HG03039 (cell line): Measurements from ENCODE around the gene MOB2.

Experiments
- ATAC-seq: cut with Tn5 transposase; IDR thresholded peaks from one replicate; pipeline ENCODE4 v1.9.1; 2021; ENCODE audit warnings: mild to moderate bottlenecking, moderate library complexity; ENCODE audit not compliant: unreplicated experiment

Gene MOB2

GRCh38 chr11:1488575-1489180 is 2.1 kb upstream of the MOB2 start:
- ATAC-seq = no peak

GRCh38 chr11:1487851-1488574 is 1.4 kb upstream of the MOB2 start:
- no peak for ATAC-seq

GRCh38 chr11:1487091-1487850 is 692 bp upstream of the MOB2 start:
- no peak for ATAC-seq

GRCh38 chr11:1485504-1485885 is 1.1 kb downstream of the MOB2 start:
- no peak for ATAC-seq

GRCh38 chr11:1484695-1485503 is 1.7 kb downstream of the MOB2 start:
- ATAC-seq = no peak

- no peak for ATAC-seq
Measured at GRCh38 chr11:1484061-1484671, 2.4 kb downstream of the MOB2 start.

GRCh38 chr11:1483445-1483961 is 3.1 kb downstream of the MOB2 start:
- ATAC-seq = no peak

- ATAC-seq = no peak
Measured at GRCh38 chr11:1482581-1483444, 3.8 kb downstream of the MOB2 start.

GRCh38 chr11:1481861-1482441 is 4.6 kb downstream of the MOB2 start:
- no peak for ATAC-seq

GRCh38 chr11:1481483-1481825 is 5.1 kb downstream of the MOB2 start:
- ATAC-seq = no peak

GRCh38 chr11:1480555-1481482 is 5.8 kb downstream of the MOB2 start:
- ATAC-seq = no peak

- ATAC-seq = no peak
Measured at GRCh38 chr11:1480191-1480554, 6.4 kb downstream of the MOB2 start.

GRCh38 chr11:1479678-1480118 is 6.9 kb downstream of the MOB2 start:
- no peak for ATAC-seq

GRCh38 chr11:1479006-1479677 is 7.4 kb downstream of the MOB2 start:
- no peak for ATAC-seq

- no peak for ATAC-seq
Measured at GRCh38 chr11:1478544-1478943, 8.0 kb downstream of the MOB2 start.

GRCh38 chr11:1478011-1478410 is 8.6 kb downstream of the MOB2 start:
- ATAC-seq = no peak

- ATAC-seq = no peak
Measured at GRCh38 chr11:1476940-1477736, 9.4 kb downstream of the MOB2 start.
